DND-41 (cell line): ENCODE results near the gene CCDC85C.

Experiments
- ATAC-seq: fragments of 200-7000 bp; cut with Tn5 transposase; 3 replicates; pipeline ENCODE4 v1.9.1; 2021; ENCODE audit warnings: low read depth; ENCODE audit not compliant: insufficient read depth
- DNase-seq: peaks from one replicate; pipeline ENCODE4 v3.0.0-alpha.2; 2020
- H2AFZ ChIP-seq: 2 replicates; pipeline ENCODE4 v1.6.0; 2012; ENCODE audit warnings: low read depth, low read length
- H3K27ac ChIP-seq: 2 replicates; pipeline ENCODE4 v1.5.1; 2012; ENCODE audit warnings: low read length, inconsistent platforms
- H3K27me3 ChIP-seq: fragments of 200-600 bp; sonication (generic); 2 replicates; pipeline ENCODE4 v1.6.0; 2012; ENCODE audit warnings: low read length, mild to moderate bottlenecking, inconsistent platforms; ENCODE audit not compliant: insufficient read depth, poor library complexity
- H3K36me3 ChIP-seq: 2 replicates; pipeline ENCODE4 v1.5.1; 2012; ENCODE audit warnings: low read length, inconsistent platforms; ENCODE audit not compliant: insufficient read depth
- H3K4me1 ChIP-seq: 2 replicates; pipeline ENCODE4 v1.5.1; 2012; ENCODE audit warnings: mild to moderate bottlenecking, low read length; ENCODE audit not compliant: insufficient read depth
- H3K4me2 ChIP-seq: 2 replicates; pipeline ENCODE4 v1.6.0; 2012; ENCODE audit warnings: mild to moderate bottlenecking, moderate library complexity, low read length, inconsistent platforms; ENCODE audit not compliant: insufficient read depth
- H3K4me3 ChIP-seq, 2 experiments: fragments of 200-600 bp in 1 of 2; shearing (Covaris generic) in 1 of 2; 2 replicates each; pipeline ENCODE4 v1.5.1; 2012 to 2016; ENCODE audit warnings: inconsistent platforms in 2 of 2, low read length in 2 of 2, mild to moderate bottlenecking in 2 of 2, low read depth in 1 of 2, moderate library complexity in 1 of 2
- H3K79me2 ChIP-seq: 2 replicates; pipeline ENCODE4 v1.6.0; 2012; ENCODE audit warnings: low read length, inconsistent platforms; ENCODE audit not compliant: insufficient read depth
- H3K9ac ChIP-seq: 2 replicates; pipeline ENCODE4 v1.6.0; 2012; ENCODE audit warnings: low read depth, mild to moderate bottlenecking, inconsistent platforms, low read length, moderate library complexity
- H3K9me3 ChIP-seq: 2 replicates; pipeline ENCODE4 v1.5.1; 2012; ENCODE audit warnings: low read length, moderate library complexity, mild to moderate bottlenecking, inconsistent platforms; ENCODE audit not compliant: insufficient read depth, severe bottlenecking
- H4K20me1 ChIP-seq: 2 replicates; pipeline ENCODE4 v1.6.0; 2012; ENCODE audit warnings: low read length; ENCODE audit not compliant: insufficient read depth
- CTCF ChIP-seq: IDR thresholded peaks from 2 replicates; pipeline ENCODE4 v1.5.1; 2012; ENCODE audit warnings: borderline replicate concordance, low read length, moderate library complexity, mild to moderate bottlenecking; ENCODE audit not compliant: poor library complexity, severe bottlenecking; ENCODE audit errors: extremely low read depth
- EZH2 ChIP-seq: IDR thresholded peaks from 3 replicates; pipeline ENCODE4 v1.6.1; 2012; ENCODE audit warnings: borderline replicate concordance, low read depth, mild to moderate bottlenecking, moderate library complexity, low read length, inconsistent platforms; ENCODE audit not compliant: severe bottlenecking

The CCDC85C gene

GRCh38 chr14:99463974-99464373 is 140.0 kb downstream of the CCDC85C start:
- no peak overlapping the region for H2AFZ ChIP-seq
- H4K20me1 ChIP-seq = peaks cover 43% of the 10 kb centered on the region
- H3K36me3 ChIP-seq = peaks cover 67% of the 10 kb centered on the region
- TF ChIP-seq CTCF (no peak), EZH2 (no peak)
- DNase-seq (no peak), ATAC-seq (no peak)
- no peak overlapping the region for H3K4me2 ChIP-seq
- H3K27me3 ChIP-seq = no peaks in the 10 kb centered on the region
- no peaks in the 10 kb centered on the region for H3K9me3 ChIP-seq
- peaks cover 49% of the 10 kb centered on the region for H3K79me2 ChIP-seq
- H3K4me1 ChIP-seq = no peaks in the 10 kb centered on the region
- no peak overlapping the region for H3K9ac ChIP-seq
- no peak overlapping the region for H3K27ac ChIP-seq
- H3K4me3 ChIP-seq = no peak overlapping the region

GRCh38 chr14:99462210-99462609 is 141.8 kb downstream of the CCDC85C start:
- H3K36me3 ChIP-seq = peaks cover 74% of the 10 kb centered on the region
- H3K4me3 ChIP-seq = no peak overlapping the region
- no peaks in the 10 kb centered on the region for H3K4me1 ChIP-seq
- no peak overlapping the region for H3K27ac ChIP-seq
- H4K20me1 ChIP-seq = peaks cover 26% of the 10 kb centered on the region
- H3K9me3 ChIP-seq = no peaks in the 10 kb centered on the region
- H3K9ac ChIP-seq = no peak overlapping the region
- TF ChIP-seq EZH2 (no peak), CTCF (no peak)
- peaks cover 31% of the 10 kb centered on the region for H3K79me2 ChIP-seq
- ATAC-seq = no peak
- no peak for DNase-seq
- no peaks in the 10 kb centered on the region for H3K27me3 ChIP-seq
- H3K4me2 ChIP-seq = no peak overlapping the region
- no peak overlapping the region for H2AFZ ChIP-seq

GRCh38 chr14:99461411-99462085 is 142.5 kb downstream of the CCDC85C start:
- Histone ChIP-seq H3K9me3 (no peaks in the 10 kb centered on the region), H3K27ac (no peak overlapping the region), H3K36me3 (peaks cover 81% of the 10 kb centered on the region), H3K79me2 (peaks cover 25% of the 10 kb centered on the region), H4K20me1 (peaks cover 20% of the 10 kb centered on the region; the same call in 1 of the 2 replicates), H3K27me3 (no peaks in the 10 kb centered on the region), H3K4me3 (no peak overlapping the region), H3K4me2 (no peak overlapping the region), H3K9ac (no peak overlapping the region), H2AFZ (no peak overlapping the region), H3K4me1 (no peaks in the 10 kb centered on the region)
- DNase-seq = no peak
- no peak for ATAC-seq
- no peak for TF ChIP-seq EZH2
- TF ChIP-seq CTCF = no peak
